ENCODE measurements around the gene ATP13A2.

Gene ATP13A2

DNA sequence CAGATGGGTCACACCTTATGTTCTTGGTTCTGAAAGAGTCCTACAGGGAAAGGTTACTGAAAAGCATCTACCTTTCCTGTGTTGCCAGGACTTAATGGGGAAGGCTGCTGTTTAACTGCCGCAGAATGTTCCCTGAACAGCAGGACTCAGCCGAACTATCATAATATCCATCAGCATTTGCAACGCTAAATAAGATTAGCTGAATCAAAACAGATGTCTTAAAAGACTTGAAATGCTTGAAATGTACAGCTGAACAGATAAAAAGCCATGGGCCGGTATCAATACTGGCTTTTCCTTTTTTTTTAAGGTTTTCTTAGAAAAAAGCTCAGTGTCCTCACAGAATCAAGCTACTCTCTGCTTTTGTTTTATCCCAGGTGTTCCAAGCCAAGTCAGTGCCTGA, 19.7 kb upstream of the ATP13A2 start:
- DNase-seq (ENCODE audit: low read depth), result no peak

DNA sequence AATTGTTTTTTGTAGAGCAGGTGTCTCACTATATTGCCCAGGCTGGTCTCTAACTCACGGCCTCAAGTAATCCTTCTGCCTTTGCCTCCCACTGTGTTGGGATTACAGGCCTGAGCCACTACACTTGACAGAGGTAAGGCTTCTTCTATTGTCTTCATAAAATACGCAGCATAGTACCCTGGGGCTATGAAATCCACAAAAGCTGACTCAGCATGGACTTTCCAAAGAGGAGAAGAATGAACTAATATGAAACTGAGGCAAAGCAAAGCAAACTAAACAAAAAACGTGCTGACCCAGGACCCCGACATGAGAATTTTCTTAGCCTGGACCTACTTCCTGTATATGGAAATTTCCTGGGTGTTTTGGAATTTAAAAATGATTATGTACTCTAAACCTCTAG, 18.5 kb upstream of the ATP13A2 start:
- DNase-seq (ENCODE audit: low read depth), result no peak

DNA sequence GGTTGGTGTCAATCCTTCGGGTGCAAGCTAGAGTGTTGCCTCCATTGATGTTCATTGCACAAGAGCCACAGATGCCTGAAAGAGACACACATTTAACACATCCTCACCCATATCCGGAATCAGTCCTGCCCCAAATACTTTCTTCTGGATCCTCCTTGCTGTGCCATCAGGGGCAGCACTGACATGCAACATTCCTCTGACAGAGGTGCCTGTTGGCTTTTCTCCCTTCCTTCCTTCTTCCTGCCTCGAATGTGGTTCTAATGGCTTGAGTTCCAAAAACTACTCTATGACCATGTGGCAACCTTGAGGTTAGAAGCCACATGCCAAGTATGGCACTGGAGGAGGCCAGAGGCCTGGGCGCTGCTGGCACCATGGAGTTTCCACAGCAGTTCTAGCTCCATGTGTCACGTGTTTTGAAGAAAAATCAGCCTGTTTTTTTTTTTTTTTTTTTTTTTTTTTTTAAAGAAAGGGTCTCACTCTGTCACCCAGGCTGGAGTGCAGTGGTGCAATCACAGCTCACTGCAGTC, 17.0 kb upstream of the ATP13A2 start:
- DNase-seq (ENCODE audit: low read depth), result no peak

DNA sequence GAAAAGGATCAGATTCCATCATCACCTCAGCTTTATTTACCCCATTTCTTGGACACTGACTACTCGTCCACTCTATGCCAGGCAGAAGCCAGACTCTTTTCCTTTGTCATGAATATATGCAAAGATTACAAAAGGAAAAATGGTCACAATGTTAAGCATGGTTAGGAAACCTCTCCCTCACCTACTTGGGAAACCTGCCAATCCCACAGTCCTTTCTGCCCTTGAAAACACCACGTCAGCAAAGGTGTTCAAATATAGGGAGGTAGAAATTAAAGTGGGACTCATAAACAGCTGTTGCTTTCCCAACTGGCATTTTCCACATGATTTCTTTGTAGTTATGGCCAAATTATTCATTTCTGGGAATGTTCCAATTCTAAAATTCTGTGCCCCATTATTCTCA, 16.2 kb upstream of the ATP13A2 start:
- DNase-seq (ENCODE audit: low read depth), result no peak

DNA sequence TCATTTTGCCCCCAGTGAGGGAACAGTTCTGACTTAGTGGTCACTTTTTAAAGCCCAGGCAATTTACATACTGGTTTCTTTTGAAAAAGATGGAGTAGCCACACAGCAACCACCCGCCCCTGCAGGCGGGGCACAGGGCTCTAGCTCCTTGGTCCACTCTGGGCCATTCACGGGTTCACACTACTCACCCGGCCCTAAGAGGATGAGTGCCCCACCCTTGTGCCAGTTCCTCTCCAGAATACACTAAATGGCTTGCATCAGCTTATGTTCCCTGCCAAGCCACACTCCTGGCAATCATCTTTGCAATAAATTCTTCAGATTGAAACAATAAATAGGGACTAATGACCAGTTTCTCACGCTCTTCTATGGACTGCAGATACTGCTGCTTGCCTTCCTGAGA, 15.7 kb upstream of the ATP13A2 start:
- no peak for DNase-seq (ENCODE audit: low read depth)

DNA sequence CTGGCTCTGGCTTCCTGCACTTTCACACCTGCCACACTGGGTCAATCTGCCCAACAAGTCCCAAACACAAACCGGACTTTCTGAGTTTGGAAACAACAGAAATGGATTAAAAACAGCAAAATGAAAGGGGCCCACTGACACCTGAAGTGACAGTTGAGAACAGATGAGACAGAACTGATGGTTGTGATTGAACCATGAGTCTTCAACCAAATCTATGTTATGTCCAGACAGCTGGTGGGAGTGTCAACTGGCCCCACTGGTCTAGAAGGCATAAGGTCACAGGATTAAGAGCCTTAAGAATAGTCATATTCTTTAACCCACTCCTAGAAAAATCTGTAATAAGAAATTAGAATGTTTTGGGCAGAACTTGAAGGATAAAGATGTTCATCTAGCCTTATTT, 13.0 kb upstream of the ATP13A2 start:
- no peak for DNase-seq (ENCODE audit: low read depth)

DNA sequence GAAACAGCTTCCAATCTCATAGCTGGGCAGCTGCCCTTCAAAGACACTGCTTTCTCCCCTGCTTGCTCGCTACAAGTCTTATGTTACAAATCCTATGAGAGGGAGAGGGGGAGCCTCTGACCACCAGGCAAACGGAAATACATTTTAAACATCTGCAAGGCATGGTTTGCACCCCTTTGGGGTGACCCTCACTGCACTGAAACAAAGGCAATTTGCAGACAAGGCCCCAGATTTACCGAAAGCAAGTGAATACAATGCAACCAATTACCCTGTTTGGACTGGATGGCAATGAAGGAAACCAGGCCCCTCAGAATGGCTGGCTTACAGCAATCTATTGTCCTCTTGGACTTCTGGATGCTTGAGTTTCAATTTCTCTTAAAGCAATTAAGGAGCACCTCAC, 11.8 kb upstream of the ATP13A2 start:
- DNase-seq (ENCODE audit: low read depth), result no peak

DNA sequence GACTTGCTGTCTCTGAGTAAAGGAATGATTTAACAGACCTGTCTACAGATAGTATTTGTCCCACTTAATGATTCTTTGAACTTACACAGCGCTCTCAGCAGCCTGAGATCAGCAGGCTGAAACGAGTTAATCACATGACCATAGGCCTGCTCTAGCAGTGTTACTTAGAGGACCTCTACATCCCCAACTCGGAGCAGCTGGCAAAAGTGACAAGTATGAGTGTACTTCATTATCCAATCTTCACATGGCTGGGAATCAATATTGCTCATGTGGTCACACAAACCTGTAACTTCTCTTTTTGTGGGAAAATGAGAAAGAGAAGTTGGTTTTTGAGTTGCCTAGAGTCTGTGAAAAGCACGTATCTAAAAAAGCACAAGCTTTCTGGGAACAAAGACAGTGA, 11.4 kb upstream of the ATP13A2 start:
- DNase-seq (ENCODE audit: low read depth), result no peak

DNA sequence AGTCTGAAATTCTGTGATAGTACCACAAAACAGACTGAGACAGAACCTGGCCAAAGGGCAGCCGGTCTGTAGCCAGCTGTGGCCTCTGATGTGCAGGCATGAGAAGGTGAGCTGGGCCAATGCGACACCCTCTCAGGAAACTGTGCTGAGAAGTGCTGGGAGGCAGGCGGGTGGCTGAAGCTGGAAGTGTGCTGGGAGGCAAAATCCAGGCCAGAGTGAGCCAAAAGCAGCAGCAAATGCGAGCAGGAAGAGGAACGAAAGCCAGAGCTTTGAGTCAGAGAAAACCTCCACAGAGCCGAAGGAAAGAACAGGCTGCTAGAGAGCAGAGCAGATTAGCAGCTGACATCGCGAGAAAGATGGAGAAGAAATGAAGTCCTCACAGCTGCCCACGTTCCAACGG, 10.2 kb upstream of the ATP13A2 start:
- DNase-seq (ENCODE audit: low read depth), result no peak

DNA sequence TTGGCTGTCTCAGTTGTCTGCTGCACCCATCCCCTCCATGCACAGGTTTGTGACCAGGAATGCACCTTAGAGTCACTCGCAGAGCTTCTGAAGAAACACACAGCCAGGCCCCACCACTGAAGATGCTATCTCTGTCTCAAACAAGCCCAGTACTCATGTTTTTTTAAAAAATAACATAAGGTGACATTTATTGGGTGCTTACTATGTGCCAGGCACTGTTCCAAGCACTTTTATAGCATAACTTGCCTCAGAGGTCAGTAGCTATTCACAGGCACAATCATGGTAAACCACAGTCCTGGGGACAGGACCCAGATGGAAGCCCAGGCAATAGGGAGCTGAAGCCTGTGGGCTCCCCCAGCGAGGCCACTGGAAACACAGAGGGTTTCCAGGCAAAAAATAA, 8.8 kb upstream of the ATP13A2 start:
- DNase-seq (ENCODE audit: low read depth), result no peak

DNA sequence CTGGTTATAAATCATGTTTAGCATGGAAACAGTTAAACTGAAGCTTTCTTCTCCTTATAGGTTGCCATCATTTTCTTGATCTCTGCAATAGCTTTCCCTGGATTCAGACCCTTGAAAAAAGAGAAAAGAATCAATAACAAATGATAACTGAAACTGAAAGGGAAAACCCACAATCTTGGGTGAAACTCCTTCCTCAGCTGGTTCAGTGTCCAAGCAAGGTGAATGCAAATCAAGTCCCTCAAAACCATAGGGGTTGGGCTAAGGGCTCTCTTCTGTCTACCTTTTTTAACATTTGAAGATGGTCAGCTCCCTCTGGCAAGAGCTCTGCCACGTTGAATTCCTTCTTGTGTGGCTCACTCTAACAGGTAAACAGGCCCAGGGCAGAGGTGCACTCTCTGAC, 7.1 kb upstream of the ATP13A2 start:
- DNase-seq (ENCODE audit: low read depth), result no peak

DNA sequence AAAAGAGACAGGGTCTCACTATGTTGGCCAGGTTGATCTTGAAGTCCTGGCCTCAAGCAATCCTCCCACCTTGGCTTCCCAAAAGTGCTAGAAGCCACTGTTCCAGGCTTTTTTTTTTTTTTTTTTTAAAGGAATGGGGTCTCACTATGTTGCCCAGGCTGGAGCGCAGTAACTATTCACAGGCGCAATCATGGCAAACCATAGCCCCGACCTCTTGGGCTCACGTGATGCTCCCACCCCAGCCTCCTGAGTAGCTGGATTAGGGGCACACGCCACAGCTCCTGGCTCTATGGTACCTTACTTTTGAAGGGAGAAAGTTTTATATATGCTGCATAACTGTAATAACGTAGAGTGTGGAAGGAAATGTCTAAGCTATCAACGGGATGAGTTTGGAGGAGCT, 5.7 kb upstream of the ATP13A2 start:
- DNase-seq (ENCODE audit: low read depth), result no peak

DNA sequence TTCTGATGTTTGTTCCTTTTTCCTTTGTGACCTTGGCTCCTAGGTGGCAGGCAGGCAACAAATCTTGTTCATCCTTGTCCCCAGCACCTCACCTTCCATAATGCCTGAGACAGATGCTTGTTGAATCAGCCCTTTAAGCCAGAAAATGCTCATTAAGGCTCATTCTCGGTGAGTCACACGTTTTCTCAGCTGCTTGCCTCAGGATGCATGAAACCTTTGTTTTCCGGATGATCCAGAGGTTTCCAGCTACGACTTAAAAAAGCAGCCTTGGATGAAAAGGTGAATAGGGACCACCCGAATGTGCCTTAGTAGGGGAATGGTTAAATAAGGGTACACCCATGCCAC, 4.6 kb upstream of the ATP13A2 start:
- DNase-seq (ENCODE audit: low read depth), result no peak

DNA sequence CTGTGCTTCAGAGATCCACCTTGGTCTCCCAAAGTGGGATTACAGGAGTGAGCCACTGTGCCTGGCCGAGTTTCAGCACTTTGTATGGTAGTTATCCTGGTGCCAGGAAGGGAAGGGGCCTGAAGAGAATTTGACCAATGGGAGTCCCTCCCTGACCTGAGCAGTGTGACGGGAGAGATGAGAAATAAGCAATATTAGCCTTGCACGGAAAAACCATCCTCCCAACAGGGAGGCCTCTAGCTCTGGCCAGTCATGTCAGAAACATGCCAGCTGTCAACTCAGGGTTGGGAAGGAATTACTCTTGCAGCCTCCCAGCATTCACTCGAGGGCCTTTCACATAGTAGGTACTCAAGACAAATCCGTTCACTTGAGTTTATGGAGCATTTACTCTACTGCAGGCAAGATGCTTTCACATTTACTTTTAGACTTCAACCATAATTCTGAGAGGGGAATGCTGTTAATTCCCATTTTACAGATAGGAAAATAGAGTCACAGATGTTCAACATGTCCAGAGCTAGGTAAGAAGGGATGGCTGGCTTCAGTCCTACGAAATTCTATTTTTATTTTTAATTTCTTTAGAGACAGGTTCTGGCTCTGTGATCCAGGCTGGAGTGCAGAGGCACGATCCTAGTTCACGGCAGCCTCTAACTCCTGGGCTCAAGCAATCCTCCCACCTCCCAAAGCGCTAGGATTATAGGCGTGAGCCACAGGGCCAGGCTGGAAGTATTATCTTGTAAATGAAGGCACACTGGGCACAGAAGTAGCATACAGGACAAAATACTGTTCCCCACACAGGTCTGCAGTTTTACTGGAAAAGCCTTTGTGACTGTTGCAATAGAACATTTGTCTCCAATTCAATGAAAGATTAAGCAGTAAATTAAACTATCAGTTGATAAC, 3.2 kb upstream of the ATP13A2 start:
- DNase-seq (ENCODE audit: low read depth), result no peak

DNA sequence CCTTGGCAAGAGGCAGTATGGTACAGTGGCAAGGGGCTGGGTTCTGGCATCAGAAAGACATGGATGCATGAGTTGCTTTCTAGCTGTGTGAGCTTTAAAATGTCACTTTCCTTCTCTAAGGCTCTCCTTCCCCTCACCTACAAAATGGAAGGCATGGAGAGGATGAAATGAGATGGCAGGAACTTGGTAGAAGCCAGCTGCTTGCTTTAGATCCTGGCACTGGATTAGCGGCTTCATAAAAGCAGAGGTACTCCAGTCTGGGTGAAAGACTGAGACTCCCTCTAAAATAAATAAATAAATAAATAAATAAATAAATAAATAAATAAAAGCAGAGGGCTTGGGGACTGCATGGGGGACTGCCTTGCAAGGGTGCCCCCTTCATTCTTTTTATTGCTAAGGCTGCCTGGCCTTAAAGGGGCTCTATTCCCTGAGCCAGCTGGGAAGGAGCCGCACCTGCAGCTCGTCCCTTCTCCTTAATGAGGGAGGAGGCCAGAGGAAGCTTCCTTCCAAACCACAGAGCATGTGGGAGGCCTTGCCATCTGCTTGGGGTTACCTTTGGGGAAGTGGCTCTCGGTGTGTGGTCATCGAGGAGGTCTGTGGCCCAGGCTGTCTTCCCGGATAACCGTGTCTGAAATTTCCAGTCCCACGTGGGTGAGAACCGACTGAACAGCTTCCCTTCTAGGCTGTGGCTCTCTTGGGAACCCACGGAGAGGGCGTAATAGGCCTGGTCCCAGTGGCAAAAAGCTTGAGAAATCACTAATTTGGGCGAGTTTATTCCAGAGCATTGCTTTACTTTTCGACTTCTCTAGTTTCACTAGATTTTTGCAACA, 2.0 kb upstream of the ATP13A2 start:
- DNase-seq (ENCODE audit: low read depth), result no peak

DNA sequence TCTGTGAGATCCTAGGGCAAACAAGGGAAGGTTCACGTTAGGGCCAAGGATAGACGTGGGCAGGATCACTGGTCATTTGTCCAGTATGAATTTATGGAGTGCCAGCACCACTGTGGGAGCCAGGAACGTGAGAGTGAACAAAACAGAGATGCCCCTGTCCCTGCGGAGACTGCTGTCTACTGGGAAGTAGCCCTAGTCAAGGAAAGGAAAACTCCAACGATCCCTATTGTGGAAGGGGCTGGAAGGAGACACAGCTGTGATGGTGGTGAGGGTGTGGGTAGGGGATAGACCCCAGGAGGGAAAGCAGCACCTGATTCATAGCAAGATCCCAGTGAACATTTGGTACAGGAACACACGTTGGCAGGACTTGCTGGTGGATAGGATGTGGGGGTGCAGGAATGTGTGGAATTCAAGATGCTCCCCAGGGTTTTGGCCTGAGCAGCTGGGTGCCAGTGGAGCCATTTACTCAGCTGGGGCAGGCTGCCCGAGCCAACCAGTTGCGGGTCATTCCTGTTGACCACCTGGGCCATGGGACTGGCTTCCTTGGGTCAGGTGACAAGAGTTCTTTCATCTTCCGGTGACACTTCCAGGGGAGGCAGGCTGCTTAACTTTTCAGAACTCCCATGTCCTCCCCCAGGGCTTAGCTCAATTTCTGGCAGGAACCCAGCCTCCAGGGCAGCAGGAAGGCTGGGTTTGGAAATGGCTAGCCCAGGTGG, 1.2 kb upstream of the ATP13A2 start:
- no peak for DNase-seq (ENCODE audit: low read depth)

DNA sequence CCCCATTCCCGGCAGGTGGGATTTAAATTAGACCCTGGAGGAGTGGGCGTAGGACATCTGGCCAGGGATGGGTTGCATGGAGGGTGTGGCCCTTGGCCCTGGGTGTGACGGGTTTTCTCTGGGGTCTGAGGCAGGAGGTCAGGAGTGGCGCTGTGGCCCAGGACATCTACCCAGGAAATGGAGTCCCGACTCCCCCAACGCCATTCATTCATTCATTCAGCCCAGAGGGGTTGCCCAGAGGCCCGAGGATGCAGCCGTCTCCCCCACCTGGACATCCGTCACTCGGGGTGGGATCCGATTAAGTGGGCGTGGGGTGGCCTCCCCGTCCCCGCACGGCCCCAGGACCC, 663 bp downstream of the ATP13A2 start:
- no peak for DNase-seq (ENCODE audit: low read depth)

DNA sequence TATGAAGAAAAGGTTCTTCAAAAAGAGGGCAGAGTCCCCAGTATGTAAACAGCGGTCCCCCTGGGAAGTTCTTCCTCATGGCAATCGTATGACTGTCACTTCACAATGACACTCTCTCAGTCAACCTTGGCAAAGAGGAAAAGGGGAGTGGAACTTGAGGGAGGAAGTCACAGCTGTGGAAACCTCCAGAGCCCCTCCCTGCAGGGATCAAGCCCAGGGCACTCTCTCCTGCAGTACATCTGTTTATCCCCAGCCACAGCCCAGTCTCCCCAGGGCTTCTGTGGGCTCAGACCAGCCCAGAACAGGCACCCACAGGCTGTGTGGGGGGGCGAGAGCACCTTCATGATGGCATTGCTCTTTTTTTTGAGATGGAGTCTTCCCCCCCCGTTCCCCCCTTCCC, 2.0 kb downstream of the ATP13A2 start:
- DNase-seq (ENCODE audit: low read depth), result no peak

DNA sequence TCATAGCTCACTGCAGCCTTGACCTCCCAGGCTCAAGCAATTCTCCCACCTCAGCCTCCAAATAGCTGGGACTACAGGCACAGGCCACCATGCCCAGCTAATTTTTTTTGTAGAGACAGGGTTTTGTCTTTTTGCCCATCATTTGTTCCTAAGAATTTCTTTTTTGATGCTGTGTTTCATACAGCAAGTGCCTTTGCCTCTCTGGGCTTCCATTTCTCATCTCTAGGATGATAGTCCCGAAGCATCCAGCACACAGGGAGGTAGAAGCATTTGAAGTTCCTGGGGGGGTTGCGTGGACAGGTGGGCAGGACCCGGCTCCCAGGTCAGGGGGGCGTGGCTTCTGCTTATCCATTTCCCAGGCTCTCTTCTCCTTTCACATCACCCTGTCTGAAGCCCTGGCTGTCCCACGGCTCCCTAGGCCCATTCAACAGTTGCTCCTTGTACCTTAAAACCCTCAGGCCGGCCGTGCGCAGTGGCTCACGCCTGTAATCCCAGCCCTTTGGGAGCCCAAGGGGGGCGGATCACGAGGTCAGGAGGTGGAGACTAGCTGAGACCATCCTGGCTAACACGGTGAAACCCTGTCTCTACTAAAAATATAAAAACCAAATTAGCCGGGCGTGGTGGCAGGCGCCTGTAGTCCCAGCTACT, 3.4 kb downstream of the ATP13A2 start:
- DNase-seq (ENCODE audit: low read depth), result no peak

DNA sequence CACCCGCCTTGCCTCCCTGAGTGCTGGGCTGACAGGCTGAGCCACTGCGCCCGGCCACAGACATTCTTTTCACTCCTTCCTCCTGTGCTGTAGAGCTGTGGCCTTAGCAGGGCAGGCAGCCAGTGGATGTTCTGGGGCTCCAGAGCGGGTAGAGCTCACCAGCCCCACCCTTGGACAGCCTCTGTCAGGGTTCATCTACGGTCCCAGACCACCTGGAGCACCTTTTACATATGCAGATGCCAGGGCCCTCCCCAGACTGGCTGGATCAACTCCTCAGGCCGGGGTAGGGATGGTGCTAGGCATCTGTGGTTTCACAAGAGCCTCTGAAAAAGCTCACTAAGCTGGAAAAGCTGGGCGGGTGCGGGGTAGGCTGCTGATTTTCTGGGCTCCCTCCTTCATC, 4.6 kb downstream of the ATP13A2 start:
- no peak for DNase-seq (ENCODE audit: low read depth)

DNA sequence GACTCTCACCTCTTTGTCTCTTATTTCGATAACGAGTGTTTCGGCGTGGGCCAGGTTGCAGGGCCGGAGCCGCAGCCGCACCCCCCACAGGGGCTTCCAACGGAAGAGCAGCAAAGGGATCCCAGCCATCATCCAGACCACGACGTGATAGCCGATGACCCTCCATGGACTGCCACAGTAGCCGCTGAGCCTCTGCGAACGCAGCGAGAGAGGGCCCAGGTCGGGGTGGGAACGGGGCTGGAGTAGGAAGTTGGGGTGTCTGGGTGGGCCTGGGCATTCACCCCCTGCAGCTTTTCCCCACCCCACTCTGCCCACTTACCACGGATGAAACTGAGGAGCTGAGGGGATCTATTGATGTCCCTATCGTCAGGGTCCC, 6.4 kb downstream of the ATP13A2 start:
- DNase-seq (ENCODE audit: low read depth), result no peak
